ENCODE results near the gene ADCY10. TPM values are rescaled to one million over a fixed set of nuclear protein-coding genes. Genes with fewer than 3 reads are reported as not detected.

Gene ADCY10
- total and polyA plus RNA-seq, 2 donors (not counting 3 experiments of a cell fraction or from before 2014, with no cell fraction given): not detected

- no peak overlapping the region for H3K27ac ChIP-seq (ENCODE audit: insufficient read depth, low read depth, low read length)
Measured at GRCh38 chr1:167922611-167923074, 8.7 kb upstream of the ADCY10 start.

GRCh38 chr1:167922023-167922422 lies 8.1 kb upstream of the ADCY10 start:
- dilution Hi-C loops (cut with MboI; ENCODE audit: extremely low pct_ligation_motif_present, low sequenced_read_pairs) (no loop called here), intact Hi-C loops (cut with micrococcal nuclease) (no loop called here)
- no peak for FAIRE-seq
- no TSS peak for BruUV-seq (replicated peaks)
- TF ChIP-seq EZH2 (IDR thresholded peaks at IDR 0.05; ENCODE audit: borderline replicate concordance, low read depth, low read length, severe bottlenecking): no peak
- Histone ChIP-seq H3K4me1 (ENCODE audit: control insufficient read depth, extremely low read depth, insufficient read depth, low read length) (peaks cover 5% of the 10 kb centered on the region), H3K9ac (replicated peaks; ENCODE audit: extremely low read depth, insufficient read depth, low read length) (no peak overlapping the region), H3K36me3 (ENCODE audit: control insufficient read depth in 2 of 2, extremely low read depth in 1 of 2, insufficient read depth in 2 of 2, low read length in 2 of 2) (no peaks in the 10 kb centered on the region), H4K20me1 (replicated peaks; ENCODE audit: control insufficient read depth, extremely low read depth, insufficient read depth, low read length) (no peaks in the 10 kb centered on the region), H3K4me2 (ENCODE audit: insufficient read depth, low read length) (no peak overlapping the region), H2AFZ (ENCODE audit: low read depth, low read length) (no peak overlapping the region), H3K9me3 (replicated peaks; ENCODE audit: control insufficient read depth, insufficient read depth, low read length) (no peaks in the 10 kb centered on the region), H3K4me3 (replicated peaks in 1 of 3; ENCODE audit: insufficient read depth in 1 of 3, low read depth in 1 of 3, low read length in 3 of 3) (no peak overlapping the region), H3K79me2 (ENCODE audit: control insufficient read depth, insufficient read depth, low read length) (no peaks in the 10 kb centered on the region), H3K9me1 (replicated peaks; ENCODE audit: control insufficient read depth, extremely low read depth, insufficient read depth, low read length) (no peaks in the 10 kb centered on the region), H3K27me3 (ENCODE audit: control insufficient read depth in 2 of 2, insufficient read depth in 2 of 2, low read length in 2 of 2) (no peaks in the 10 kb centered on the region), H3K27ac (ENCODE audit: insufficient read depth, low read depth, low read length) (no peak overlapping the region)
- POLR2A ChIA-PET: no interaction called here
- DNase-seq (ENCODE audit: low read depth, low spot score): no peak
- CTCF ChIA-PET: interaction anchor here (1.2 to 1.3 kb wide), 2 partner anchors 8 to 160 kb away, joined by 3 to 4 read pairs; no protein-coding TSS in a partner anchor

More at GRCh38 chr1:167922611-167923074, 8.7 kb upstream of the ADCY10 start:
- Histone ChIP-seq H3K4me3 (replicated peaks in 1 of 3; ENCODE audit: insufficient read depth in 1 of 3, low read depth in 1 of 3, low read length in 3 of 3) (no peak overlapping the region), H3K27me3 (ENCODE audit: control insufficient read depth in 2 of 2, insufficient read depth in 2 of 2, low read length in 2 of 2) (no peaks in the 10 kb centered on the region), H3K4me1 (ENCODE audit: control insufficient read depth, extremely low read depth, insufficient read depth, low read length) (peaks cover 5% of the 10 kb centered on the region), H3K79me2 (ENCODE audit: control insufficient read depth, insufficient read depth, low read length) (no peaks in the 10 kb centered on the region), H3K36me3 (ENCODE audit: control insufficient read depth in 2 of 2, extremely low read depth in 1 of 2, insufficient read depth in 2 of 2, low read length in 2 of 2) (no peaks in the 10 kb centered on the region), H3K4me2 (ENCODE audit: insufficient read depth, low read length) (no peak overlapping the region), H2AFZ (ENCODE audit: low read depth, low read length) (no peak overlapping the region), H3K9me1 (replicated peaks; ENCODE audit: control insufficient read depth, extremely low read depth, insufficient read depth, low read length) (no peaks in the 10 kb centered on the region), H3K9me3 (replicated peaks; ENCODE audit: control insufficient read depth, insufficient read depth, low read length) (no peaks in the 10 kb centered on the region), H4K20me1 (replicated peaks; ENCODE audit: control insufficient read depth, extremely low read depth, insufficient read depth, low read length) (no peaks in the 10 kb centered on the region), H3K9ac (replicated peaks; ENCODE audit: extremely low read depth, insufficient read depth, low read length) (no peak overlapping the region)
- DNase-seq (ENCODE audit: low read depth, low spot score) (no peak), FAIRE-seq (no peak)
- ChIA-PET POLR2A (no interaction called here), CTCF (no interaction called here)
- intact Hi-C loops (cut with micrococcal nuclease): no loop called here
- no TSS peak for BruUV-seq (replicated peaks)
- dilution Hi-C loops (cut with MboI; ENCODE audit: extremely low pct_ligation_motif_present, low sequenced_read_pairs): no loop called here
- no peak for TF ChIP-seq MYC (IDR thresholded peaks at IDR 0.05; ENCODE audit: low read depth, low read length)
- no peak for TF ChIP-seq POLR2AphosphoS5 (IDR thresholded peaks at IDR 0.05; ENCODE audit: insufficient read depth, low read depth, low read length)
- no peak for TF ChIP-seq JUN (IDR thresholded peaks at IDR 0.05; ENCODE audit: borderline replicate concordance, insufficient read depth, insufficient read length, low read depth)
- TF ChIP-seq GATA2 (IDR thresholded peaks at IDR 0.05; ENCODE audit: insufficient read depth, insufficient read length, low read depth, low read length): no peak
- TF ChIP-seq EZH2 (IDR thresholded peaks at IDR 0.05; ENCODE audit: borderline replicate concordance, low read depth, low read length, severe bottlenecking): no peak
- peak; percentile 6 for TF ChIP-seq FOS (IDR thresholded peaks at IDR 0.05; ENCODE audit: borderline replicate concordance, insufficient read depth, low read length)
